Measurements from ENCODE around the gene DNAJB8.

DNAJB8 gene

DNA sequence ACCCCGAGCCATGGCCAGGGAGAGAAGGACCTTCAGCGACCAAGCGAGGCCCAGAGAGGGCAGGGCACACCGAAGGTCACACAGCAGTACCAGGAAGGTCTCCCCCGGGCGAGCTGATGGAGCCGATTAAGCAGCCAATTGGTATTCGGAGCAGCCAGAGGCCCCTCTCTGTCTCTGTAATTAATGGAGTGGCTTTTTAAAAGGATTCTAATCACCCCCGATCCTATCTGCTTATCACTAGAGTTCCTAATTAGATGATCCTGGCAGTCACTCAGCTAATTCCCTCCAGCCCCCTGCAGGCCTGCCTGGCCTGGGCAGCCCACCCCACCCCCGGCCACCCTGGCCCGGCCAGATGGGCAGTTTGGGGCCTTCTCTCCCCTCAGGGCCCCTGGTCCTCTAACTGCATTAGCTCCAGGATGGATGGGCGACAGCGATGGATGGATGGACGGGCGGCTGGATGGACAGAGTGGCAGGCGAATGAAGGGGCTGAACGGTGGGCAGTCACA is 1.6 kb upstream of the DNAJB8 start:
- no peak for DNase-seq (ENCODE audit: low read depth in 2 of 2)

DNA sequence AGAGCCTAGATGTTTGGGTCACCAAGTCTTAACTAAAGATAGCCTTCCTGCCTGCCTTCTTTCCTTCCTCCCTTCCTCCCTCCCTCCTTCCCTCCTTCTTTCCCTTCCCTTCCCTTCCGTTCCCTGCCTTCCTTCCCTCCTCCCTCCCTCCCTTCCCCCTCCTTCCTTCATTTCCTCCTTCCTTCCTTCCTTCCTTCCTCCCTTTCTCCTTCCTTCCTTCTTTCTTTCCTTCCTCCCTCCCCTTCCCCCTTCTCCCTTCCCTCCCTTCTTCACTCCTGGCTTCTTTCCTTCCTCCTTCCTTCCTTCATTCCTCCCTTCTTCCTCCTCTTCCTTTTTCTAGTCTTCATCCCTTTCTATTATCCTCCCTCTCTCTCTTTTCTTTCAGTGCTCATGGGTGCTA is 2.0 kb downstream of the DNAJB8 start:
- no peak for DNase-seq (ENCODE audit: low read depth in 2 of 2)

DNA sequence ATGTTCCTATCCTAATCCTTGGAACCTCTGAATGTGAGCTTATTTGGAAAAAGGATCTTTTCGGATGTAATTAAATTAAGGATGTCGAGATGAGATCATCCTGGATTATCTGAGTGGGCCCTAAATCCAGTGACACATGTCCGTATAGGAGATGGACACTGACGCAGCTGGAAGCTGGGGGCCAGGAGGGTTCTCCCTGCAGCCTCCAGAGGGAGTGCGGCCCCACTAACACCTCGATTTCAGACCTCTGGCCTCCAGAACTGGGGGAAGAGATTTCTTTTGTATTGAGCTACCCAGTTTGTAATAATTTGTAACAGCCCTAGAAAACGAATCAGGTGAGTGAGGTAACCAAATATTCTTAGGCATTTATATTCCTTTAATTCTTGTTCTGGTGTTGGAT is 2.5 kb downstream of the DNAJB8 start:
- no peak for DNase-seq (ENCODE audit: low read depth in 2 of 2)

DNA sequence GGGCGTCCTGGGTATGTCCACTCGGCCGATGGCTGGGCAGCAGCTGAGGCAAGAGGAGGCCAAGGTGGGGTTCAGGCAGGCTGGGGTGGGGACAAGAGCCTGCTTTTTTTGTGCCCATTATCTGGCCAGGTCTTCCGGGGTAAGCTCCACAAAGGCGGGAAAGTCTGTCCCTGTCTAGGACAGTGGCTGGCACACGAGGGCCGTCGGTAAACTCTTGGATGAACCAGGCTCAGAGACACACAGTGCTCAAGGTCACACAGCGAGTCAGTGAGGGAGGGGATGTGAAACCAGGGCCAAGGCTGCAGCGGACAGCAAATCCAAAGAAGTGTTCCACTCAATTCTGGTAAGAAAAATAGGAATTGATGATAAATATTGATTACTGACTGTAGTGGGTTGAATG is 2.9 kb downstream of the DNAJB8 start:
- DNase-seq (ENCODE audit: low read depth in 2 of 2) = no peak

DNA sequence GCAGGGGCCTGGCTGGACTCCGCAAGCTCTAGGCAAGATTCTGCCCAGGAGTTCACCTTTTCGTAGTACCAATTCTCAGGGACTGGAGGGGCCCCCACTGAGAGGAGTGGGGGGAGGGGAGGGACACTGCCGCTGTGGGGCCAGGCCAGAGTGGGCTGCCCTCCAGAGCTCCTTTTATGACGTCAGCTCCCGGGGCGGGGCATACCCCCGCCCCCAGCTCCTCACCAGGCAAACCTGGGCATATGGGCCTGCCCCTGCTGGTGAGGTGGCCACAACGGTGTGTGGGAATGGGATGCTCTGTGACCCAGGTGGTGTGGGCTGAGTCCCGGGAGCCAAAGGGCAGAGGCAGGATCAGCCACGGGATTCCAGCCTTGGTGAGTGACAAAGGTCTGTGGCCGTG is 3.3 kb downstream of the DNAJB8 start:
- DNase-seq (ENCODE audit: low read depth in 2 of 2) = no peak

DNA sequence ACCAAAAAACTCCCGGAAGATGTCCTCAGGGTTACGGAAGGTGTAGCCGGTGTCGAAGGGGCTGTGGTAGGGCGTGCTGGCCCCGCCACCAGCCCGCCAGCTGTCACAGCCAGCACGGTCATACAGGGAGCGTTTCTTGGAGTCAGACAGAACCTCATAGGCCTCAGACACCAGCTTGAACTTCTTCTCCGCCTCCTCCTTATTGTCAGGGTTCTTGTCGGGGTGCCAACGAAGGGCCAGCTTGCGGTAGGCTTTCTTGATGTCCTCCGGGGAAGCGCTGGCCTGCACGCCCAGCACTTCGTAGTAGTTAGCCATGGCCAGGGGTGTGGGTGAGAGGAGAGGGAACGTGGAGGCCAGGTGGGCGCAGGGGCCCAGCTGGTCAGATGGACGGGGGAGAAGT is 3.8 kb downstream of the DNAJB8 start:
- no peak for DNase-seq (ENCODE audit: low read depth in 2 of 2)

DNA sequence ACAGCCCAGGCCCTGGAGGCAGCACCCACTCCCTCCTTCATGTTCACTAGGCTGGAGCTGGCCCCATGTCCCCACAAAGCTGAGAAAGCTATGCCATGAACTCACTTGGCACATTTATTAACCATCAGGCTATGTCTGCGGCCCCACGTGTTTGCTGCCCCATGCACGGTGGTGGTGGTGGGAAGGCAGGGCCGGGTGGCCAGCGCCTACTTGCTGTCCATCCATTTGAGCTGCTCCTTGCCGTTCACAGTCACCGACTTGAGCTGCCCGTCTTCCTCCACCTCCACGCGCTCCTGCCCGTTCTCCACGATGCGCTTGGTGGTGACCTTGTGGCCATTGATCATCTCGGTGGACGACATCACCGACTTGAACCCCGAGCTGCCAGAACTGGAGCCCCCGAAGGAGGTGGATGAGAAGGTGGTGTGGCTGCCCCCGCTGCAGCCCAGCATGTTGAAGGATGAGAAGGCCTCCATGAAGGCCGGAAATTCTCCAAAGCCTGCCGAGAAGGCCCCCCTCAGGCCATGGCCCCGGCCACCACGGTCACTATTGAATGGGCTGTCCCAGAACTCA is 4.3 kb downstream of the DNAJB8 start:
- DNase-seq (ENCODE audit: low read depth in 2 of 2) = no peak

DNA sequence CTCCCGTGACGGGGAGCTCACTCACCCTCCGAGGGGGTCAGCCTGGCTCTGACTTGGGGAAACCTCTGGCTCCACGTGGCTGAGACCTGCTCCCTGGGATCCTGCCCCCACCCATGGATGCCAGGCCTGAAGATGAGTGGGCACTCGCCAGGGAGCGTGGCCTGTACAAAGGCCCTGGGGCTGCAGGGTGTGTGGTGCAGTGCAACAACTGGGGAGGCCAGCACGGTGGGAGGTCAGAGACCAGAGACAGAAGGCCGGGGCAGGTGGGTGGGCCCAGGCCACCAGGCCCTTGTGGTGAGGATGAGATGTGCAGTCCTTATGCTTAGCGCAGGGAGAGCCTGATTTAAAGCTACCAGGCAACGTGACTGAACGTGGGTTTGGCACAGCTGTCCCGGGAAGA is 5.0 kb downstream of the DNAJB8 start:
- DNase-seq (ENCODE audit: low read depth in 2 of 2) = no peak

DNA sequence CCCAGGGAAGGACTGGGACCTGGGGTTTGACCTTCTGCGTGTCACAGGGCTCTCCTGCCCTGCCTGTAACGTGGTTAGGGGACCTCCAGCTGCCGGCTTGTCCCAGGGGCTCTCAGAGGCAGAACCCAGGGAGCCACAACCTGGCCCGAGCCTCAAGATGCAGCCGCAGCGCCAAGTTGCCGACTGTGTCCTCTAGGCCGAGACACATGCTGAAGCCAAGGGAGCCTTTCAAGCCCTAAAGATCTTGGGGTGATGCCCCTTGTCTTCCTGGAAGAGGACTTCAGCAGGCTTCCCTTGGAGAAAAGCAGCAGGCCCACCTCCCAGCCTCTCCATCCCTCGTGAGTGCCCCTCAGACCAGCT is 7.2 kb downstream of the DNAJB8 start:
- DNase-seq (ENCODE audit: low read depth in 2 of 2) = no peak

DNA sequence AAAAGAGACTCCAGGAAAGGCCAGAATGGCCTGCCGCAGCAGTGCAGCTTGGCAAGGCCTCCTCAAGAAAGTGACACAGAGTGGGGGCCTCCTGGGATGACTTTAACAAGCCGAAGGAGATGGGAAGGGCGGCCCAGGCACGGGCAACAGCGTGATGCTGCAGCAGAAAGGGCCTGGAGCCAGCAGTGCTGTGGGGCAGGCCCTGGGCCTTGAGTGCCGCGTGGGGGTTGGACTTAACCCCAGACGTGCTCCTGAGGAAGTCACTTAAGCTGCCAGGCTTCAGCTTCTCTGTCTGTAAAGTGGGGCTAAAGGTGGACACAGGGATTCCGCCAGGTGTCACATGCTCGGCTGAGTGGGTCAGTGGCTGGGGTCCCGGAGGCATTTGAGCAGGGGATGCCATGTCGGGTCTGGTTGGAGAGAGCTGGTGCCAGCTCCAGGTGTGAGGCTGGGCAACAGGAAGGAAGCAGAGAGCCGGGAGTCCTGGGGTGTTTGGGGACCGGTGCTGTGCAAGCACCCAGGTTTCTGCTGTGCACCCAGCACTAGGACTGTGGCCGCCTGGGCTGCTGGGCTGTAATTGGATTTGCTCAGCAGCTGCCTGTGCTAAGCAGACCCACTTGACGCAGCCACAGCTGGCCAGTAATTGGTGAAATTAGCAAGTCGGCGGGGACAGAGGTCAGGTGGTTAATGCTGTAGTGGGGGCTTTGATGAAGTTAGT is 7.8 kb downstream of the DNAJB8 start:
- DNase-seq (ENCODE audit: low read depth in 2 of 2) = no peak

DNA sequence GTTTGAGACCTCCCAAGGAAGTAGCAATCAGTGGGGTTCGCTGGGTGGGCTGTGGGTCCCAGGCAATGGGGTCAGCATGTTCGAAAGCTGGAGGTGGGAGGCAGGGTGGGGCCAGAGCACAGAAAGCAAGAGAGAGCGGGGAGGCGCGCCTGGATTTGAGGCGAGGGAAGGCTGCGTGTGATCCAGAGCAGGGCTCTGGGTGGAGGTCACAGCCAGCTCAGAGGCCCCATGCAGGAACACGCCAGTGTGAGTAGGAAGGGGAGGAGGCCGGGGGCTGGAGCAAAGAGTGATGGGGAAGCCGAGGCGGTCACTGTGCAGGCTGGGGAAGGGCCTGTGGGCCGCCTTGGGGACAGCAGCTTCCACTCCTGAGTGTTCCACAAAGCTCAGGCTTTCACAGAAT is 8.8 kb downstream of the DNAJB8 start:
- no peak for DNase-seq (ENCODE audit: low read depth in 2 of 2)

DNA sequence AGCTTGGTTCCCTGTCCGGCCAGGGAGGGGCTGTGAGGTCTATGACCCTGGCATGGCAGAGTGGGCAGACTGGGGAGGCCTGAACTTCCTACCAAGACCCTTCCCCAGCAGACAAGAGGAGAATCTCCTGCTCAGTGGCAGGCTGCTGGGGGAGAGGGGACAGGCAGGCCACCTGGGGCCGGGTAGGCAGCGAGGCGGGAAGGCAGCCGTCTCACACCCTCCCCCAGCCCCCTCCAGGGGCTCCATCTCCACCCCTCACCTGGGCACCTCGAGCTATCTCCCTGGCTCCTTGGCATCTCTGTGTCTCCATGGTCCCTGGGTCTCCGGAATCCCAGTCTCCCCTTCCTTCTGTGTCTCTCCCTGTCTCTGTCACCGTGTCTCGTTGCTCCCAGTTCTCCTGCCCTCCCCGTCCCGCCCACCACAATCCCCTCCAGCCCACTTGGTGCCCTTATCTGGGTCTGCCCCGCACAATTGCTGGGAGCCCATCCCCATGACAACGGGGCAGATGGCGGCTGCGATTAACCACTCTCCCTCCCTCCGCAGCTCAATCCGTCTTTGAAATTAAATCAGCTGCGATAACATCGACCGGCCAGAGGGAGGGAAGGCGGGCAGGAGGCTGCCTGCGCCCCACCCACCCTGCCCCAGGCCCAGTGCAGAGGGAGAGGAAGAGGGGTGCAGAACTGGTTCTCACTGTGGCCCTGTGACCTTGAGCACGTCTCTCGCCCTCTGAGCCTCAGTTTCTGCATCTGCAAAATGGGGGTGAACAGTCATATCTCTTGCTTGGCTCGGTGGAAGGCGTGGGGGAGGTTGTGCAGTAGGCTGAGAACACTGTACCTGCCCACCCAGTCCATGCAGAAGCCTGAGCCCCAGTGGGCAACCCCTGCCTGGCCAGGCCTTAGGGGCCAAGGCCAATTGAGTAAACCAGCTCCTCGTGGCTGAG is 9.6 kb downstream of the DNAJB8 start:
- no peak for DNase-seq (ENCODE audit: low read depth in 2 of 2)

DNA sequence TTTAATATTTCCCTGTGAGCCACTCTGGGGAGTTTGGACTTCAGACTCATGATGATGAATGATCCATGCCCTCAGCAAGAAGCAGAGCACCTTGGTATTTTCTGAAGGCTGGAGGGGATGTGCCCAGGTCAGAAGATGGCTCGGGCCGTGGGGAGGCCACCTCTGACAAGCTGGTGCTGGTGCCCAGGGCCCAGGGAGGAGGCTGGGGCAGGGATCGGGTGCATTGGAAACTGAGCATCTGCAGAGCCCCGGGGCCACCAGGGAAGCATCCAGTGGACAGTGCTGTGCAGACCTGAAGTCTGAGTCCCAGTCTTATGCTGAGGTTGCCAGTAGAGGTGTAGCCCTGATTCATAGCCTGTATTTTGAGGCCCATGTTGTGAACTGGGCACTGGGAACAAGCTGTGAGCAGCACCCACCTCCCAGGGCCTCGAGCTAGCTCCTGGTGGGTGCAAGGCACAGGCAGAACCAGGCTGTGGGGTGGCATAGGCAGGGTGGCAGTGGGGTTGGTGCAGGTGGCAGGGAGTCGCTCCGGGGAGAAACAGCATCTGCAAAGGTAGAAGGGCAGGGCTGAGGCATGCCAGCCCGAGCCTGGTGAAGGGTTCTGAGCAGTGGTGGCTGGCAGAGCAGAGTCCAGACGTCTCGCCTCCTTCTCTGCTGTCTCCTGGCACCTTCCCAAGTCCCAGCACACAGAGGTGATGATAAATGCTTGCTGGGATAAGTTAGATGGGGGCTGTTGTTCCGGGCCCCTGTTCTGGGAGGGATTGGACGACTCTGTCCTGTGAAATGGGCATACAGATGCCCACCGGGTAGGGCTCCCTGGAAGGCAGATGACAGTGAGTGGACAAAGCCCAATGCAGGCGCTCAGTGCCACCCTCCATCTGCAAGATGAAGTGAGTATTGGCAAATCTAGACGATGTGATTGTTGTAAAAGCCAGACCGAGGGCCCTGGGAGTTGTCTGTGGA is 10.6 kb downstream of the DNAJB8 start:
- DNase-seq (ENCODE audit: low read depth in 2 of 2) = no peak

DNA sequence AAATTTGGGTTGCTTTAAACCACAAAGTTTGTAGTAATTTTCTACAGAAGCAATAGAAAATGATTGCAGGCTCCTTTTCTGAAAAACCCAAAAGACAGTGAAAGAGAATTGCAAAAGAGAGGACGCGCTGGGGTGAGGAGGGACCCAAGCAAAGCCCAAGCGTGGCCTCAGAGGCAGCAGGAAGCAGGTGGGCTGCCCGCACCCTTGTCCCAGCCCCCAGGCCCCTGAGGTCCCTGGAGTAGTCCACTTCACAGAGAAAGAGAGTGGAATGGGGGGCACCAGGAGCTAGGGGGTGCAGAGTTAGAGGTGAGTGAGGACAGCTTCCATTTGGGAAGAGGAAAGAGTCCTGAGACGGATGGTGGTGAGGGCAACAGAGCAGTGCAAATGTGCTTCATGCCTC is 11.6 kb downstream of the DNAJB8 start:
- no peak for DNase-seq (ENCODE audit: low read depth in 2 of 2)

DNA sequence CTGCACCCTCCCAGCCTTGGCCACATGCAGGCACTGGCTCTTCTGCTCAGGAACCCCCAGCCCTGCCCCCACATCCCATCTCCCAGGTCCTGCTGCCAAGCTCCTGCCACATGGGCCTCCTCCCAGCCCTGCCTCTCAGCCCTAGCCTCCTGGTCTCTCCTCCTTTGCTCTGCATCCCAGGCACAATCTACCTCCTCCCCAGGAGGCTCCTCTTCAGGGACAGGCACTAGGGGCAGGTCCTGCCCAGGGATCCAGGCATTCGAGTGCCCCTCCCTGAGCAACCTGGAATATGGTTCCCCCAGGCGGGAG is 12.4 kb downstream of the DNAJB8 start:
- DNase-seq (ENCODE audit: low read depth in 2 of 2) = no peak

DNA sequence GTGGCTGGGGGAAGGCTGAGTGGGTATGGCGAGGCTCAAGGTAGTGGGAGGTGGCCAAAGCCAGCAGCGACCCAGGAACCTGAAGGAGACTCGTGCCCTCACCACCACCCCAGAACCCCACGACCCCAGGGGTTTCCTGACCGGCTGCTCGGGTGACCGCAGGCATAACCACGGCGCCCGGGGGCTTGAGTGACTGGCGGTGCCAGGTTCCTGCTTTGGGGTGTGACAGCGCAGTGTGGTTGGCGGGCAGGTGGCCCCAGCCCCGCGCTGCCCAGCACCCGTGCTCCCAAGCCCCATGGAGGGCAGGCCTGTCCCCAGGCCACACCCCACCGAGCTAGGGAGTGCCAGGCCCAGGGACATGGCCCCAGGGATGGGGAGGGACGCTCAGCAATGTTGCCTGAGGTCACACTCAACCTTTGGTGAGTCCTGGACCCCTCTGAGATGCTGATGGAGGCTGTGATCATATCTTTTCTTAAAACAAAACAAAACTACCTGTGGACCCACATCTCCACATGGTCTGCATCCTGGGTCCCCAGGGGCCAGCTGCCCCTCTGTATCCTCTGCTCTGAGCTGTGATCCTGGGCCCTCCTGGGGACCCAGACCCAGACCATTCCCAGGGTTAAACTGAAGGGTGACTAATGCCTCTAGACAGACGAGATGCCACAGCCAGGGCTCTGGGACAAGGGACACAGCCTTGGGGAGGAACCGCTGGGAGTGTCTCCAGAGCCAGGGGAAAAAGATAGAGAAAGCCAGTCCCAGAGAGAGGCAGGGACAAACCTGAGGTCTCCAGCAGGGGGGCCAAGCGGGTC is 13.0 kb downstream of the DNAJB8 start:
- no peak for DNase-seq (ENCODE audit: low read depth in 2 of 2)

DNA sequence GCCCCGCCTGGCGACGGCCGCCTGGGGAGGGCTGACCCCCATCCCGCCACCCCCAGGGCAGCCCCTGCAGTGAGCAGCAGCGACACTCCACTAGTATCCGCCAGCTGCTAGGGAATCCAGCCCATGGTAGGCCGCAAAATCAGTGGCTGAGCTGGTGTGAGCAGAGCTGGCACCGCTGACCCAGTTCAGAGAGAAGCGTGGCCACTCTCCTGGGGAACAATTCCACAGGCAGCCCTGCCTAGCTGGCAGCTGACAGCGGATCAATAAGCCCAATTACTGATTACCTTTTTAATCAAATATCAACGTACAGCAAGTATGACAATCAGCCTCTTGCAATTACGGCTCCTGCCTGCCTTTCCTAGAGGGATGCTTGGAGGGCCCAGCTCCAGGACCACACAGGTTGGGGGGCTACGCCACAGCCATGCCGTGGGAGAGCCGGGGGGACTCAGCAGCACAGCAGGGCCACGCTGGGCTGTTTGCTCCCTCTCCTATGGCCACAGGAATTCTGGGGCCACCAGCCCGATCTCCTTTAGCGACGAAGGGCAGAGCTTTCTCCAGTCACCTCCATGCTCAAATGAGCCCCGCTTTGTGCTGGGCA is 13.9 kb downstream of the DNAJB8 start:
- DNase-seq (ENCODE audit: low read depth in 2 of 2) = no peak

DNA sequence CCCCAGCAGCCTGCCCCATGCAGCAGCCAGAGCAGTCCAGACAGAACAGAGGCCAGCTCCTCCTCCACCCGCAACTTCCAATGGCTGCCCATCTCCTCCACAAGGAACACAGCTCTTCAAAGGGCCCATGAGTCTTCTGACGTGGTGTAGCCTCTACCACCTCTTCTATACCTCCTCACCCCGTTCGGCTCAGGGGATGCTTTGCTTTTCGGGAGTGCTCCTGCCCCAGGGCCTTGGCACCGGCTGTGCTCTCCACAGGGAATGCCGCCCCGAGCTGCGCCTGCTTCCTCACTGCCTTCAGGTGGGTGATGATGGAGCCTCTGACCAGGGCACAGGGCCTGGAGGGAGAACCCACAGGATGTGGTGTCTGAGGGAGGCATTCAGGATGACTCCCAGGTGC is 14.6 kb downstream of the DNAJB8 start:
- no peak for DNase-seq (ENCODE audit: low read depth in 2 of 2)

DNA sequence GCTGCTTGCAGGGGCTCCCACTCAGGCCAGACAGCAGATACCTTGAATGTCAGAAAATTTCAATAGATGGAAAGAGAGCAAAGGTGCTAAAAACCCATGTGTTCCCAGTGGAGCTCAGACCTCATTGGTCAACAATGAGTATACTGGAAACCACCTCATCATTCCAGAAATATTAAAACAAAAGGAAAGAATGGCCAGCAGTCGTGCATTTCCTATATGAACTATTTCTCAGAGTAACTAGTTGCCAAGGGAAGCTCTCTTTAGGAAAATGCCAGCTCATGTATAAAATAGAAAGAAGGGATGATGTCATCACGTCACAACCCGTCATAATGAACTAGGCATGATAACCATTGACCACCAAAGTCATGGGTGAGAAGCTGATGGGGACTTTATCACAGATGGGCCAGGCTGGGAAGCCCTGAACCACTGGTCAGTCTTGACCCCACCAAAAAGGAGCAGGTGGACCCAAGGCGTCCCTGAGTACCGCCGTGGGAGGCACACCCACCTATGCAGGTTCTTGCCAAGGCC is 17.5 kb downstream of the DNAJB8 start:
- DNase-seq (ENCODE audit: low read depth in 2 of 2) = no peak

DNA sequence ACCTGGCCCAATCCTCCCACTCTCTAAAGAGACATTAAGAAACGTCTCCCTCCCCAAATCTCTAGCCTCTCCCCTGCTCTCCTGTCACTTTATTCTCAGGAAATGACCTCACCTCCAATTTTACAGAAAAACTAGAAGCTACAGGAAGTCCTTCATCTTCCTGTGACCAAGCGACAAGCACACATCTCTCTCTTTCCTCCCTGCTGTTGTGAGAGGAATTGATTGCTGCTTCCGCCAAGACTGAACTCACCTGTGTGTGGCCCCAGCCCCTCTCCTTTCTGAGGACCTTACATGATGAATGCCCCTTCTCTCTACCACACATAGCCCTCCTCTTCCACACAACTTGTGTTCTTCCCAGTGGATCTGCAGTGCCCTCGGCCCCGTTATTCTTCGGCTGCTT is 18.2 kb downstream of the DNAJB8 start:
- no peak for DNase-seq (ENCODE audit: low read depth in 2 of 2)
